A549 (cell line): Measurements from ENCODE around the gene STRN4.

Experiments used
- BHLHE40 ChIP-seq: IDR thresholded peaks from 2 replicates; pipeline ENCODE4 v1.6.1; 2012; ENCODE audit warnings: low read depth, low read length, inconsistent platforms
- CBX8 ChIP-seq: fragments of 200-600 bp; sonication (generic); IDR thresholded peaks from 2 replicates; pipeline ENCODE4 v1.6.1; 2016
- CTCF ChIP-seq: fragments of >200 bp; sonication (Bioruptor Twin); formaldehyde crosslinking; IDR thresholded peaks from 3 replicates; pipeline ENCODE4 v1.5.1; 2016
- E2F6 ChIP-seq: IDR thresholded peaks from 2 replicates; pipeline ENCODE4 v1.6.1; 2012; ENCODE audit warnings: low read depth, borderline replicate concordance
- EP300 ChIP-seq, 2 experiments: fragments of >200 bp; sonication (Bioruptor Twin); formaldehyde crosslinking; IDR thresholded peaks; 2 replicates in 1 of 2; 3 replicates in 1 of 2; pipeline ENCODE4 v1.6.1; 2016 to 2017
- HMGXB4 ChIP-seq: fragments of 250-450 bp; sonication (Bioruptor Pico); IDR thresholded peaks from 2 replicates; pipeline ENCODE4 v1.5.0; 2021; ENCODE audit warnings: mild to moderate bottlenecking, moderate library complexity, borderline replicate concordance
- KDM1A ChIP-seq: fragments of 200-600 bp; sonication (generic); IDR thresholded peaks from 2 replicates; pipeline ENCODE4 v1.6.1; 2016; ENCODE audit warnings: low read depth, mild to moderate bottlenecking
- PHF8 ChIP-seq: fragments of 200-600 bp; sonication (generic); IDR thresholded peaks from 2 replicates; pipeline ENCODE4 v1.6.1; 2016; ENCODE audit warnings: low read depth, mild to moderate bottlenecking, antibody characterized with exemption, moderate library complexity, borderline replicate concordance
- POLR2A ChIP-seq: IDR thresholded peaks from 2 replicates; pipeline ENCODE4 v1.6.1; 2012; ENCODE audit warnings: mild to moderate bottlenecking, low read length
- RAD21 ChIP-seq, 2 experiments: fragments of >200 bp in 1 of 2; sonication (Bioruptor Twin) in 1 of 2; formaldehyde crosslinking in 1 of 2; IDR thresholded peaks in 1 of 2; conservative IDR thresholded peaks in 1 of 2; 2 replicates in 1 of 2; 3 replicates in 1 of 2; pipeline ENCODE4 v1.6.1; 2012 to 2018; ENCODE audit warnings: inconsistent platforms in 1 of 2
- RCOR1 ChIP-seq: fragments of 150-350 bp; IDR thresholded peaks from 2 replicates; pipeline ENCODE4 v1.6.1; 2014; ENCODE audit warnings: antibody characterized with exemption, low read length, low read depth
- REST ChIP-seq: fragments of 200-600 bp; sonication (generic); IDR thresholded peaks from 2 replicates; pipeline ENCODE4 v1.6.1; 2016; ENCODE audit warnings: antibody characterized with exemption, mild to moderate bottlenecking, moderate library complexity
- ZNF302 ChIP-seq: fragments of 250-450 bp; sonication (Bioruptor Pico); IDR thresholded peaks from 2 replicates; pipeline ENCODE4 v1.9.0; 2021; ENCODE audit warnings: inconsistent platforms, mild to moderate bottlenecking, moderate library complexity

- no peak for TF ChIP-seq HMGXB4 (CRISPR knock-in tag)
- TF ChIP-seq EP300 (IDR thresholded peaks at IDR 0.05) = no peak
- no peak for TF ChIP-seq ZNF302 (CRISPR knock-in tag)
- no peak for TF ChIP-seq RCOR1
- no peak for TF ChIP-seq POLR2A
- no peak for TF ChIP-seq KDM1A
- TF ChIP-seq REST = no peak
- TF ChIP-seq CBX8 = no peak
- no peak for TF ChIP-seq CTCF
- no peak for TF ChIP-seq PHF8
- TF ChIP-seq RAD21 (conservative IDR thresholded peaks at IDR 0.05 in 1 of 2, IDR thresholded peaks at IDR 0.05 in 1 of 2) = no peak
- no peak for TF ChIP-seq E2F6
- TF ChIP-seq BHLHE40 = no peak
Measured at GRCh38 chr19:46732172-46732938, 13.9 kb downstream of the STRN4 start.
